Spinal cord (tissue), 10 donors: ENCODE data around the gene WDR76. TPM values are rescaled to one million over a fixed set of nuclear protein-coding genes. Genes with fewer than 3 reads are reported as not detected.
A peak's percentile ranks its signal among the peaks of the same experiment; 100 is the strongest.

Experiments used
- DNase-seq, 6 donors: peaks; one replicate each; pipeline versions ENCODE4 v3.0.0 to v3.0.0-alpha.2; 2013 to 2015; ENCODE audit warnings: low spot score in 6 of 6, low read depth in 4 of 6
- H3K27ac ChIP-seq: one replicate; pipeline ENCODE4 v1.5.1; 2013; ENCODE audit warnings: low read depth, low read length, control low read depth
- H3K27me3 ChIP-seq: one replicate; pipeline ENCODE4 v1.6.1; 2013; ENCODE audit warnings: low read length; ENCODE audit not compliant: control insufficient read depth, insufficient read depth
- H3K36me3 ChIP-seq: one replicate; pipeline ENCODE4 v1.6.1; 2013; ENCODE audit warnings: low read length; ENCODE audit not compliant: control insufficient read depth, insufficient read depth
- H3K4me1 ChIP-seq: one replicate; pipeline ENCODE4 v1.6.1; 2013; ENCODE audit warnings: low read length; ENCODE audit not compliant: control insufficient read depth, insufficient read depth
- H3K4me3 ChIP-seq: one replicate; pipeline ENCODE4 v1.5.1; 2013; ENCODE audit warnings: low read depth, low read length, control low read depth
- H3K9me3 ChIP-seq: one replicate; pipeline ENCODE4 v1.6.1; 2013; ENCODE audit warnings: low read length; ENCODE audit not compliant: control insufficient read depth, insufficient read depth
- WGBS: methylation state at CpG from one replicate; pipeline ENCODE4 v1.1.5; 2013; ENCODE audit warnings: missing lambda C conversion rate; ENCODE audit not compliant: insufficient coverage; 5-methylcytosine and 5-hydroxymethylcytosine counted together
- polyA plus RNA-seq, 2 donors: library from polyadenylated mRNA; unstranded; fragments of 120-200 nt; gene quantifications; one replicate each; pipeline ENCODE4 v1.2.1, GENCODE V29; 2013; ENCODE audit not compliant: insufficient read length in 2 of 2
- total RNA-seq, 2 donors: library from RNA; depleted of rRNA in 1 of 2; stranded (reverse); fragments of 120-200 nt in 1 of 2; fragments of >200 nt in 1 of 2; gene quantifications; one replicate each; pipeline versions ENCODE4 v1.2.3 to v1.2.4, GENCODE V29; 2013 to 2014
- donor health status: healthy.

WDR76 gene
- total and polyA plus RNA-seq, 4 donors: 10.1 to 10.8 (median 10.8) TPM

GRCh38 chr15:43901495-43901894 lies 74.7 kb downstream of the WDR76 start:
- peak in 1 of 6 donors; percentile 36 for DNase-seq
- H3K36me3 ChIP-seq: peaks cover 14% of the 10 kb centered on the region
- no peak overlapping the region for H3K27ac ChIP-seq
- H3K9me3 ChIP-seq: no peaks in the 10 kb centered on the region
- H3K4me1 ChIP-seq: peaks cover 30% of the 10 kb centered on the region
- 66% methylated on average over 7 of the region's 10 CpGs for WGBS
- H3K4me3 ChIP-seq: no peak overlapping the region
- no peaks in the 10 kb centered on the region for H3K27me3 ChIP-seq

GRCh38 chr15:43903864-43904290 lies 77.1 kb downstream of the WDR76 start:
- Histone ChIP-seq H3K27ac (no peak overlapping the region), H3K36me3 (peaks cover 14% of the 10 kb centered on the region), H3K9me3 (no peaks in the 10 kb centered on the region), H3K4me3 (no peak overlapping the region), H3K4me1 (peaks cover 26% of the 10 kb centered on the region), H3K27me3 (no peaks in the 10 kb centered on the region)
- peak in 5 of 6 donors; percentile 61 to 93 (median 65) for DNase-seq
- 7% methylated on average over 6 of the region's 8 CpGs for WGBS

- no peaks in the 10 kb centered on the region for H3K9me3 ChIP-seq
- H3K27me3 ChIP-seq: no peaks in the 10 kb centered on the region
- no peak overlapping the region for H3K4me3 ChIP-seq
- H3K36me3 ChIP-seq: peaks cover 11% of the 10 kb centered on the region
- H3K27ac ChIP-seq: no peak overlapping the region
- H3K4me1 ChIP-seq: peaks cover 14% of the 10 kb centered on the region
- DNase-seq: no peak
- WGBS: 93% methylated on average over 6 of the region's 7 CpGs
These were observed 79.0 kb downstream of the WDR76 start for GRCh38 chr15:43905755-43906154.

- Histone ChIP-seq H3K27me3 (no peaks in the 10 kb centered on the region), H3K27ac (no peak overlapping the region), H3K4me3 (no peak overlapping the region), H3K36me3 (peaks cover 7% of the 10 kb centered on the region), H3K4me1 (peaks cover 10% of the 10 kb centered on the region), H3K9me3 (no peaks in the 10 kb centered on the region)
- DNase-seq: no peak
- 100% methylated on average over 1 of the region's 4 CpGs for WGBS
These were observed 81.8 kb downstream of the WDR76 start for GRCh38 chr15:43908516-43909050.

GRCh38 chr15:43911235-43911781 lies 84.5 kb downstream of the WDR76 start:
- Histone ChIP-seq H3K27ac (no peak overlapping the region), H3K36me3 (no peaks in the 10 kb centered on the region), H3K4me3 (no peak overlapping the region), H3K9me3 (no peaks in the 10 kb centered on the region), H3K4me1 (peaks cover 3% of the 10 kb centered on the region), H3K27me3 (no peaks in the 10 kb centered on the region)
- 33% methylated on average over 1 of the region's 4 CpGs for WGBS
- DNase-seq: peak in 1 of 6 donors; percentile 69

GRCh38 chr15:43912208-43912607 lies 85.4 kb downstream of the WDR76 start:
- H3K4me1 ChIP-seq: peaks cover 3% of the 10 kb centered on the region
- H3K27ac ChIP-seq: no peak overlapping the region
- no peak for DNase-seq
- no CpG with 5 or more reads among the region's 6 CpGs for WGBS
- H3K9me3 ChIP-seq: no peaks in the 10 kb centered on the region
- H3K36me3 ChIP-seq: no peaks in the 10 kb centered on the region
- no peak overlapping the region for H3K4me3 ChIP-seq
- H3K27me3 ChIP-seq: no peaks in the 10 kb centered on the region

- H3K27me3 ChIP-seq: no peaks in the 10 kb centered on the region
- peaks cover 3% of the 10 kb centered on the region for H3K4me1 ChIP-seq
- H3K4me3 ChIP-seq: no peak overlapping the region
- no peak for DNase-seq
- no CpG with 5 or more reads among the region's 1 CpG for WGBS
- no peak overlapping the region for H3K27ac ChIP-seq
- no peaks in the 10 kb centered on the region for H3K9me3 ChIP-seq
- H3K36me3 ChIP-seq: peaks cover 6% of the 10 kb centered on the region
These were observed 86.4 kb downstream of the WDR76 start for GRCh38 chr15:43913026-43913780.

- Histone ChIP-seq H3K36me3 (peaks cover 6% of the 10 kb centered on the region), H3K27me3 (no peaks in the 10 kb centered on the region), H3K9me3 (no peaks in the 10 kb centered on the region), H3K4me1 (peaks cover 3% of the 10 kb centered on the region), H3K27ac (no peak overlapping the region), H3K4me3 (no peak overlapping the region)
- 50% methylated on average over 1 of the region's 1 CpG for WGBS
- no peak for DNase-seq
These were observed 87.1 kb downstream of the WDR76 start for GRCh38 chr15:43913941-43914340.

- H3K9me3 ChIP-seq: no peaks in the 10 kb centered on the region
- WGBS: 57% methylated on average over 5 of the region's 5 CpGs
- H3K4me1 ChIP-seq: peaks cover 3% of the 10 kb centered on the region
- H3K36me3 ChIP-seq: peaks cover 6% of the 10 kb centered on the region
- H3K27me3 ChIP-seq: no peaks in the 10 kb centered on the region
- DNase-seq: peak in 2 of 6 donors; percentile 43 to 68
- H3K4me3 ChIP-seq: no peak overlapping the region
- H3K27ac ChIP-seq: no peak overlapping the region
These were observed 89.0 kb downstream of the WDR76 start for GRCh38 chr15:43915631-43916325.
